ENCODE data around the gene PPP1R3E.

Gene PPP1R3E, protein sequence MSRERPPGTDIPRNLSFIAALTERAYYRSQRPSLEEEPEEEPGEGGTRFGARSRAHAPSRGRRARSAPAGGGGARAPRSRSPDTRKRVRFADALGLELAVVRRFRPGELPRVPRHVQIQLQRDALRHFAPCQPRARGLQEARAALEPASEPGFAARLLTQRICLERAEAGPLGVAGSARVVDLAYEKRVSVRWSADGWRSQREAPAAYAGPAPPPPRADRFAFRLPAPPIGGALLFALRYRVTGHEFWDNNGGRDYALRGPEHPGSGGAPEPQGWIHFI

DNA sequence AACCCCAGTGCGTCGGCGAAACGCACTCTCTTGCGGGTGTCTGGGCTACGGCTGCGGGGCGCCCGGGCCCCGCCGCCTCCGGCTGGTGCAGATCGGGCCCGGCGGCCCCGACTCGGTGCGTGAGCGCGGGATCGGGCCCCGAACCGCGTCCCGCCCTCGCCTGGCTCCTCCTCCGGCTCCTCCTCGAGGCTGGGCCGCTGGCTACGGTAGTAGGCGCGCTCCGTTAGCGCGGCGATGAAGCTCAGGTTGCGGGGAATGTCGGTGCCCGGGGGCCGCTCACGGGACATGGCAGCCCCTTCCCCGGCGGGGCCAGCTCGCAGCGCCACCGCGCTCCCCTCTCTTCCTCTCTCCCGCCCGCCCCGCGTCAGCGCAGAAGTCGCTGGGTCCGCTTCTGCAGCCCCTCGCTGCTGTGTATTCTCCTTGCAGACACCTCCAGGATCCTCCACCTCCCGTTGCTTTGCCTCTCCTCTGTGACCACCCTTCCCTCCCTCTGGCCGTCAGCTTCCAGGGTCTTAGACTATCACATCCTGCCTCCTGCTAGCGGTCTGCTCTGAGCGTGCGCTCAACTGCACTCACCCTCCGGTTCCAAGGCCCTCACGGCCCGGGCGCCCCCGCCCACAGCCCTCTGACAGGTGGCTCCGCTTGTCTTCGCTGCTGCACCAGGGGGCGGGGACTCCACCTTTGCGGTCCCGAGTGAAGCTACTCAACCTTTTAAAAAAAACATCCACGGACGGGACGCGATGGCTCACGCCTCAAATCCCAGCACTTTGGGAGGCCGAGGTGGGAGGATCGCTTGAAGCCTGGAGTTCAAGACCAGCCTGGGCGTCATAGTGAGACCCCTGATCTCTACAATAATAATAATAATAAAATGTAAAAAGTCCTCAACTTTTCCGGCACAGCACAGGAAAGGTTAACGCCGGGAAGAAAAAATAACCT, at the start of gene PPP1R3E:
Gene PPP1R3E, minus strand, starts transcription at position 570 of the 936 bp plus-strand sequence. Its CDS starts 283 bp downstream, at position 287.
- TF ChIP-seq, protein P1, sequence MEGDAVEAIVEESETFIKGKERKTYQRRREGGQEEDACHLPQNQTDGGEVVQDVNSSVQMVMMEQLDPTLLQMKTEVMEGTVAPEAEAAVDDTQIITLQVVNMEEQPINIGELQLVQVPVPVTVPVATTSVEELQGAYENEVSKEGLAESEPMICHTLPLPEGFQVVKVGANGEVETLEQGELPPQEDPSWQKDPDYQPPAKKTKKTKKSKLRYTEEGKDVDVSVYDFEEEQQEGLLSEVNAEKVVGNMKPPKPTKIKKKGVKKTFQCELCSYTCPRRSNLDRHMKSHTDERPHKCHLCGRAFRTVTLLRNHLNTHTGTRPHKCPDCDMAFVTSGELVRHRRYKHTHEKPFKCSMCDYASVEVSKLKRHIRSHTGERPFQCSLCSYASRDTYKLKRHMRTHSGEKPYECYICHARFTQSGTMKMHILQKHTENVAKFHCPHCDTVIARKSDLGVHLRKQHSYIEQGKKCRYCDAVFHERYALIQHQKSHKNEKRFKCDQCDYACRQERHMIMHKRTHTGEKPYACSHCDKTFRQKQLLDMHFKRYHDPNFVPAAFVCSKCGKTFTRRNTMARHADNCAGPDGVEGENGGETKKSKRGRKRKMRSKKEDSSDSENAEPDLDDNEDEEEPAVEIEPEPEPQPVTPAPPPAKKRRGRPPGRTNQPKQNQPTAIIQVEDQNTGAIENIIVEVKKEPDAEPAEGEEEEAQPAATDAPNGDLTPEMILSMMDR (IDR thresholded peaks at IDR 0.05; ENCODE audit: low read depth, low read length), result no peak
- DNase-seq (ENCODE audit: low read depth in 2 of 2), result peak; percentile 58 to 59
- peak within 1 kb of the TSS; percentile 53 to 69 for H3K4me3 ChIP-seq (replicated peaks in 1 of 2; ENCODE audit: low read depth in 2 of 2, low read length in 2 of 2)

DNA sequence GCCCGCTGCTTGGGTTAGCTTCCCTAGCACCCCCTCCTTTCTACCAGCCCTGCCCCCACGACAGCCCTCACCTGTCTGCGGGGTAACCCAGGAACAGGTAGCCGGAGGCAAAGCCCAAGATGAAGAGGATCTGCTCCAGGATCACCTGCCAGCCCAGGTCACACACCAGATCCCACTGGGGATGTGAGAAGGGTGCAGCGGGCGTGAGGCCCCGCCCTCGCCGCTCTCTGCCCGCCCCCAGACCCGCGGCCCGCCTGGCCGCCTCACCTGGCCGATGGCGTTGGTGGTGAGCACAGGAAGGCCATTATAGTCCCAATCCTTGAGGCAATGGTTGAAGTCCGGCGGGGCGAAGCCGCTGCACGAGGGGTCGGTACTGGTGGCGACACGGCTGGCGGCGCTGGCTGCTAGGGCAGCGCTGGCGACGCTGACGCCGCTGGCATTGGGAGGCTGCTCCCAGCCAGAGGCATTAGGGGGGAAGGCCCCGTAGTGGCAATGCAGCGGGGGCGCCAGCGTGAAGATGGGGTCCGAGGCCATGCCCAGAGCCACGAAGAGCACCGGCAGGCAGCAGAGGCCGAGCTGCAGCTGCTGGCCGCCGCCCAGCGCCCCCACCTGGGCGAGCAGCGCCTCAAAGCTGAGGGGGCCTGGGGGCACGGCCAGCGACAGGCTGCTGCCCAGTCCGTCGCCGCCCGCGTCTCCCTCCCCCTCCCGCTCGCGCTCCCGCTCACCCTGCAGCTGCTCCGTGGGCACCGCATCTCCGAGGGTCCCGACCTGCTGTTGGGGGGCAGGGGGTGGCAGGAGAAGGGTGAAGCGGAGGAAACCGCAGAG, 49.2 kb upstream of the PPP1R3E start:
- DNase-seq (ENCODE audit: low read depth in 2 of 2), result no peak
- TF ChIP-seq, protein P1 (IDR thresholded peaks at IDR 0.05; ENCODE audit: low read depth, low read length), result no peak
- H3K4me3 ChIP-seq (replicated peaks in 1 of 2; ENCODE audit: low read depth in 2 of 2, low read length in 2 of 2), result peak overlapping the region; percentile 66 to 67

DNA sequence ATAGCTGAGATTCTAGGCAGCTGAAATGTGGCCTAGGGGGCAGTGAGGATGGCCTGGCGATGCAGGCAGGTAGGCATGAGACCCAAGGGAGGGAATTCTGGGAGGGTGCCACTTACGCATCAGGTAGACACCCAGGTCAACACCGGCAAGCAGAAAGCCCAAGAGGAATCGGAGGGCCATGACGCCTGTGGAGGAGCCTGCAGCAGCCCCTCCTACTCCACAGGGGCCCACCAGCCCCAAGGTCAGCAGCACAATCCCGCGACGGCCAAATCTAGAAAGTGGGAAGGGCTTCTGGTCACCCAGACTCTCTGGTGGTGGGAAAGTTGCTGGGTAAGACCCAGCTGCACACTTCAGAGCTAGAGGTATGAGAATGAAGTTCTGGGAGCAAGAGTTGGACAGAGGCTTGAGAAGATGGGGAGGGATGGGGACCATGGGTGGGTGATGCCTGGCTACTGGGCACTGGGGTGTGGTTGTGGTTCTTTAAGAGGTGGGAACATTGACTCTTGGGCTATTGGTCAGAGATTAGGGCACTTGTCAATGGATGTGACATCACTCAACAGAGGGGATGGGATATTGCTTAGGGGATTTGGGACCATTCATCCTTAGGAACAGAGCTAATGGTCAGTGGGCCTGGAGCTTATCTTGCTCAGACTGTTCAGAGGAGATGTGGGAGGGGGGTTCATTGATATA, 46.6 kb upstream of the PPP1R3E start:
- H3K4me3 ChIP-seq (replicated peaks in 1 of 2; ENCODE audit: low read depth in 2 of 2, low read length in 2 of 2), result no peak overlapping the region
- no peak for DNase-seq (ENCODE audit: low read depth in 2 of 2)
- TF ChIP-seq, protein P1 (IDR thresholded peaks at IDR 0.05; ENCODE audit: low read depth, low read length), result no peak

DNA sequence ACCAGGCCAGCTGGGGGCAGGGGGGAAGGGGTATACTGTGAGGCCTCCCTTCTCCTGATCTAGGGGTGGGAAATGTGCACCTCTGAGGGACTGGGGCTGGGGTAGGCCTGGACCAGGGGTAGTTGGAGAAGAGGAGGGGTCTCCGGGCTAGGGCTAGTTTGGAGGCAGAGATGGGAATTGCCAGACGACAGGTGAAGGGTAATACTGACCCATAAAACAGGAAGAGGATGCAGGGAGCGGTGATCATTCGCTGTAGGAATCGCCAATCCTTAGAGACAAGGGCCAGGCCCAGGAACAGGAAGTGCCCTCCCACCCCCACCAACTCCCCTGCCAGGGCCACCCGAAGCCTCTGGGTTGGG, 45.6 kb upstream of the PPP1R3E start:
- H3K4me3 ChIP-seq (replicated peaks in 1 of 2; ENCODE audit: low read depth in 2 of 2, low read length in 2 of 2), result no peak overlapping the region
- DNase-seq (ENCODE audit: low read depth in 2 of 2), result no peak
- TF ChIP-seq, protein P1 (IDR thresholded peaks at IDR 0.05; ENCODE audit: low read depth, low read length), result no peak

DNA sequence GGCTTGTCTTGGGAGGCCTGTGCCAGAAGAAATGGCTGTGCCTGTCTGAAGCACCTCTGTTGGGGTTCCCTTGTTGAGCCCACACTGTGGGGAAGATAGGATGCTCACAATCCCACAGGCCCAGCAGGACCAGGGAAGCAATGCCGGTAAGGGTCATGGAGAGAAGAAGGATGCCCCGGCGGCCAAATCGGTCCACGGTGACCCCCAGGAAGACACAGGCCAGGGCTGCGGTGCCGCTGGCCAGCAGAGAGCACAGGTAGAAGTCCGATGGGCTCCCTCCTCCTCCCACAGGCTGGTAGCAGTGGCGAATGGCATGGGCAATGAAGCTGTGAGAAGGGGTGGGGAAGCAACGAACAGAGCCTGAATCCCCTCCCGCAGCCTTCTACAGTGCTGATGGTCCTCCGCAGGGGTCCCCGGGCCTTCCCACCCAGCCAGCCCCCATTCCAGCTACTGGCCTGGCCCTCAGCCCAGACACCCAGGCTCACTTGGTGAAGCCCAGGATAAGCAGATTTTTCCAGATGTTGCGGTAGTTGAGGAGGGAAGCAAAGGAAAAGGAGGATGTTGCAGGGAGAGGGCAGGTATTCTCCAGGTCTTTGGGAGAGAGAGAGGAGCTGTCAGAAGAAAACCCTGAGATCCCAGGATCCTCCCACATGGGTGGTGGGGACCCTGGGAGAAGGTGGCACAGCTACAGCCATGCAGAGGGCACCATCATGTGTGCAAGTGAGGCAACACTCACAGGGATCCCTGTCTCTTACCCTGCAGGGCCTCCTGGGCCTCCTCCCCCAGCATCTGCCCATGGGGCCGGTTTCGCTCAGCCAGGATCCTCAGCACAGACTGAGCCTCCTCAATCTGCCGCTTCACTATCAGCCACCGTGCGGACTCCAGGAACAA, 45.0 kb upstream of the PPP1R3E start:
- no peak for DNase-seq (ENCODE audit: low read depth in 2 of 2)
- TF ChIP-seq, protein P1 (IDR thresholded peaks at IDR 0.05; ENCODE audit: low read depth, low read length), result no peak
- no peak overlapping the region for H3K4me3 ChIP-seq (replicated peaks in 1 of 2; ENCODE audit: low read depth in 2 of 2, low read length in 2 of 2)
